Progenitor cell of endocrine pancreas (in vitro differentiated cells): ENCODE measurements around the gene CA5A. TPM values are rescaled to one million over a fixed set of nuclear protein-coding genes. Genes with fewer than 3 reads are reported as not detected.

ENCODE experiments used
- DNase-seq: peaks from one replicate; pipeline ENCODE4 v3.0.0; 2021; ENCODE audit warnings: low spot score; ENCODE audit not compliant: unreplicated experiment
- H3K27ac Mint-ChIP-seq: 2 replicates; pipeline ENCODE4 v1.8.0; 2021; ENCODE audit warnings: mild to moderate bottlenecking, moderate library complexity, mixed read lengths
- H3K27me3 Mint-ChIP-seq: 2 replicates; pipeline ENCODE4 v1.8.0; 2021; ENCODE audit warnings: mixed read lengths
- H3K36me3 Mint-ChIP-seq: 2 replicates; pipeline ENCODE4 v1.8.0; 2022; ENCODE audit warnings: mixed read lengths; ENCODE audit not compliant: insufficient read depth
- H3K4me1 Mint-ChIP-seq: 2 replicates; pipeline ENCODE4 v1.8.0; 2021; ENCODE audit warnings: low read depth, mixed read lengths
- H3K4me3 Mint-ChIP-seq: 2 replicates; pipeline ENCODE4 v1.8.0; 2021; ENCODE audit warnings: low read depth, mild to moderate bottlenecking, moderate library complexity, mixed read lengths
- H3K9me3 Mint-ChIP-seq: 2 replicates; pipeline ENCODE4 v1.8.0; 2021; ENCODE audit warnings: low read depth, mixed read lengths
- total RNA-seq: library from RNA; stranded (reverse); gene quantifications from 2 replicates; pipeline ENCODE4 v1.2.1, GENCODE V29; 2021
- TF ChIP-seq, protein P1 (sequence below): fragments of 200-600 bp; sonication (generic); IDR thresholded peaks from one replicate; pipeline ENCODE4 v1.5.0; 2021; ENCODE audit warnings: antibody characterized with exemption, mild to moderate bottlenecking; ENCODE audit not compliant: unreplicated experiment

CA5A gene
- total RNA-seq, 1 donor from 2014 or later: 0.36 TPM

DNA sequence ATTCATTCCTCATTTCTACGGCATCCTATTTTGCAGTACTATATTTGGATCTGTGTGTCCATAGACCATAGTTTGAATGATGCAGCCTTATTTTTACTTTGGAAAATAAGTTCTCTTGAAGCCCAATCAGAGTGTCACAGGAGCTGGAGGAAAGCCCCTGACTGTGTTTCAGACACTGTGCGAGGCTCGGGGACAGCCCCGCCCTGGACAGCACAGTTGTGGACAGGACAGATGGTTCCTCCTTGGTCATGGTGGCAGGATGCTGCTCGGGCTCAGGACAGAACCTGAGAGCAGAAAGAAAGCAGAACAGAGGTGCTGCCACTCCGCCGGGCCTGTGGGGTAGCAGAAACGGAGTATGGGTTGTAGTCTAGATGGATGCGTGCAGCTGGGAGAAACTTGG is 37.8 kb upstream of the CA5A start:
- TF ChIP-seq, protein P1, sequence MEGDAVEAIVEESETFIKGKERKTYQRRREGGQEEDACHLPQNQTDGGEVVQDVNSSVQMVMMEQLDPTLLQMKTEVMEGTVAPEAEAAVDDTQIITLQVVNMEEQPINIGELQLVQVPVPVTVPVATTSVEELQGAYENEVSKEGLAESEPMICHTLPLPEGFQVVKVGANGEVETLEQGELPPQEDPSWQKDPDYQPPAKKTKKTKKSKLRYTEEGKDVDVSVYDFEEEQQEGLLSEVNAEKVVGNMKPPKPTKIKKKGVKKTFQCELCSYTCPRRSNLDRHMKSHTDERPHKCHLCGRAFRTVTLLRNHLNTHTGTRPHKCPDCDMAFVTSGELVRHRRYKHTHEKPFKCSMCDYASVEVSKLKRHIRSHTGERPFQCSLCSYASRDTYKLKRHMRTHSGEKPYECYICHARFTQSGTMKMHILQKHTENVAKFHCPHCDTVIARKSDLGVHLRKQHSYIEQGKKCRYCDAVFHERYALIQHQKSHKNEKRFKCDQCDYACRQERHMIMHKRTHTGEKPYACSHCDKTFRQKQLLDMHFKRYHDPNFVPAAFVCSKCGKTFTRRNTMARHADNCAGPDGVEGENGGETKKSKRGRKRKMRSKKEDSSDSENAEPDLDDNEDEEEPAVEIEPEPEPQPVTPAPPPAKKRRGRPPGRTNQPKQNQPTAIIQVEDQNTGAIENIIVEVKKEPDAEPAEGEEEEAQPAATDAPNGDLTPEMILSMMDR: no peak
- Mint-ChIP-seq H3K4me1 (no peaks in the 10 kb centered on the region), H3K27me3 (no peaks in the 10 kb centered on the region), H3K36me3 (peaks cover 48% of the 10 kb centered on the region), H3K9me3 (peaks cover 23% of the 10 kb centered on the region), H3K4me3 (no peak overlapping the region), H3K27ac (peak overlapping the region; percentile 68)
- DNase-seq: no peak

DNA sequence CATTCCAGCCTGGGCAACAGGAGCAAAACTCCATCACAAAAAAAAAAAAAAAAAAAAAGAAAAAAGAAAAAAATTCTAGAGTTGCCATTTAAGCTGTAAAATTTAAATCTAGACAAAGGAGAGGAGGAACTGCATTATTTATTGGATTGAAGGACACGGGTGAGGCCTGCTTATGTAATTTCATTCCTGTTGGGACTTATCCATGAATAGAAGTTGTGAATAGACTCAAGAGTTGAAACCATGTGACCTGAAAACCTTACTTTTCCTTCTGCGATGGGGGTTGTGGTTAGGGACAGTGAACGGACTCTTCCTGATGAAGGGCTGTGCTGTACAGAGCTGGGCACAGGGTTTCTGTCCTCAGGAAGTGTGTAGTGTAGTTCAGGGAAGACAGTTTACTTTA is 37.4 kb upstream of the CA5A start:
- DNase-seq: no peak
- Mint-ChIP-seq H3K4me1 (no peaks in the 10 kb centered on the region), H3K36me3 (peaks cover 48% of the 10 kb centered on the region), H3K9me3 (peaks cover 23% of the 10 kb centered on the region), H3K4me3 (no peak overlapping the region), H3K27ac (no peak overlapping the region), H3K27me3 (no peaks in the 10 kb centered on the region)
- TF ChIP-seq, protein P1: no peak

DNA sequence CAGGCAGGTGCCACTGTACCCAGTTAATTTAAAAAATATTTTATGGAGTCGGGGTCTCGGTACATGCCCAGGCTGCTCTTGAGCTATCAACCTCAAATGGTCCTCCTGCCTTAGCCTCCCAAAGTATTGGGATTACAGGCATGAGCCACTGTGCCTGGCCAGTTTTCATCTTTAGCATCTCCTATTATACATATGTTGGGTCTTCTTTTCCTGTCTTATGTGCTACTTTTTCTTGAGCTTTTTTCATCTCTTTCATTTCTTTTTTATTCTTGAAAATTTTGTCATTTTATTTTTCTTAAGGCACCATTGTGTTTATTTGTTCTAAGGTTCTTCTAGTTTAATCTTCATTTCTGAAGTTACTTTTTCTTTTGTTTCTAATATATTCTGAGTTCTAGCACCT is 35.6 kb upstream of the CA5A start:
- peaks cover 23% of the 10 kb centered on the region for H3K9me3 Mint-ChIP-seq
- H3K36me3 Mint-ChIP-seq: peaks cover 47% of the 10 kb centered on the region
- DNase-seq: no peak
- TF ChIP-seq, protein P1: no peak
- H3K4me3 Mint-ChIP-seq: no peak overlapping the region
- H3K4me1 Mint-ChIP-seq: peaks cover 2% of the 10 kb centered on the region
- H3K27ac Mint-ChIP-seq: no peak overlapping the region
- no peaks in the 10 kb centered on the region for H3K27me3 Mint-ChIP-seq

DNA sequence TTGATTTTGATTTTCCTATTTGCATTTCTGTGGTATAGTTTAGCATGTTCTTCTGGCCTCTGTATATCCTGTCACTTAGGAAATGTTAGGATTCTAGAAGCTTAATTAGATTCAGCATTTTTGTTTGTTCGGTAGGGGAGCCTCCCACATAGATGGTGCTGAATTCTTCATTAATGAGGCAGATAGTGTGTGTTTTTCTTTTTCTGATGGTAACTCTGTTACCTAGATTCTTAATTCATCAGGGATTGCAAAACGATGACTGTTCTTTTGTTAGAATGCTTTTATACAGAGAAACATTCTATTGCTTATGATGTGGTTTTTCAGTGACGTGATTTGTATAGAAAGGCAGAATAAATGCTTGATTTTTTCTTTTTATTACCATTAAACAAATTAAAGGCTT is 33.9 kb upstream of the CA5A start:
- H3K36me3 Mint-ChIP-seq: peaks cover 39% of the 10 kb centered on the region
- H3K4me1 Mint-ChIP-seq: peaks cover 8% of the 10 kb centered on the region
- no peak overlapping the region for H3K27ac Mint-ChIP-seq
- peaks cover 23% of the 10 kb centered on the region for H3K9me3 Mint-ChIP-seq
- no peaks in the 10 kb centered on the region for H3K27me3 Mint-ChIP-seq
- no peak for DNase-seq
- TF ChIP-seq, protein P1: no peak
- H3K4me3 Mint-ChIP-seq: no peak overlapping the region

DNA sequence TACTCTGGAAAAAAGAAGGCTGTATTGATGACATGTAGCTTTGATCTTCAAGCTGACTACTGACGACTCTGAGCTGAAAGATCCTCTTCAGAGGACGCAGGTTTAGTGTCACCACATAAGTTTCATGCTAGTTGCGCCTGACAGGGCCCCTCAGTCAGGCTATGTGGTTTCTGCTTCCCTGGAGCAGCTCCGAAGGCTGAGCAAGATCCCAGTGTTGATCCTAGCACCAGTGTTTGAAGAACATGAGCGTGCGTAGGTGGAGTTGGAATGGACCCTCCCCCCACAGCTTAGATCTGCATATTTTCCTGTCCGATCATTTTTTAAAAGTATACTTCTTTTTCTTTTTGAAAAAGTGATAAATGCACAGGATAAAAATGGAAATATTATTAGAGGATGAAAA is 32.2 kb upstream of the CA5A start:
- peaks cover 23% of the 10 kb centered on the region for H3K9me3 Mint-ChIP-seq
- peaks cover 9% of the 10 kb centered on the region for H3K4me1 Mint-ChIP-seq
- H3K27ac Mint-ChIP-seq: no peak overlapping the region
- DNase-seq: no peak
- H3K27me3 Mint-ChIP-seq: no peaks in the 10 kb centered on the region
- TF ChIP-seq, protein P1: no peak
- peaks cover 36% of the 10 kb centered on the region for H3K36me3 Mint-ChIP-seq
- H3K4me3 Mint-ChIP-seq: no peak overlapping the region
